ENCODE data around the gene CALM3. TPM values are rescaled to one million over a fixed set of nuclear protein-coding genes. Genes with fewer than 3 reads are reported as not detected.
"Not testable (repeated sequence)": the region's sequence is repeated elsewhere in the genome, so short reads cannot be mapped to it uniquely, and the experiment has no call there.

The CALM3 gene
- total RNA-seq, 1 donor from 2014 or later: 477 TPM

- no peak for DNase-seq
- intact Hi-C loops (cut with micrococcal nuclease): no loop called here
- H3K4me1 Mint-ChIP-seq: peaks cover 34% of the 10 kb centered on the region
- peaks cover 31% of the 10 kb centered on the region for H3K36me3 Mint-ChIP-seq (ENCODE audit: low read depth)
- H3K4me3 Mint-ChIP-seq: no peak overlapping the region
- no peaks in the 10 kb centered on the region for H3K27me3 Mint-ChIP-seq
- no peaks in the 10 kb centered on the region for H3K9me3 Mint-ChIP-seq
- H3K27ac Mint-ChIP-seq: peak overlapping the region; percentile 27
These were observed 25.3 kb downstream of the CALM3 start for GRCh38 chr19:46626446-46626845.

- H3K27ac Mint-ChIP-seq; DNase-seq; intact Hi-C loops (cut with micrococcal nuclease); H3K4me3 Mint-ChIP-seq; H3K27me3 Mint-ChIP-seq; H3K9me3 Mint-ChIP-seq: not testable (repeated sequence)
- Mint-ChIP-seq H3K36me3 (ENCODE audit: low read depth) (peaks cover 16% of the 10 kb centered on the region), H3K4me1 (peaks cover 33% of the 10 kb centered on the region)
These were observed 27.8 kb downstream of the CALM3 start for GRCh38 chr19:46628970-46629369.

- intact Hi-C loops (cut with micrococcal nuclease): no loop called here
- H3K9me3 Mint-ChIP-seq: no peaks in the 10 kb centered on the region
- peaks cover 10% of the 10 kb centered on the region for H3K36me3 Mint-ChIP-seq (ENCODE audit: low read depth)
- no peak overlapping the region for H3K4me3 Mint-ChIP-seq
- no peaks in the 10 kb centered on the region for H3K27me3 Mint-ChIP-seq
- H3K4me1 Mint-ChIP-seq: peaks cover 30% of the 10 kb centered on the region
- peak overlapping the region; percentile 5 for H3K27ac Mint-ChIP-seq
- no peak for DNase-seq
These were observed 28.5 kb downstream of the CALM3 start for GRCh38 chr19:46629546-46630025.

GRCh38 chr19:46630586-46631205 lies 29.6 kb downstream of the CALM3 start:
- H3K27me3 Mint-ChIP-seq: peaks cover 3% of the 10 kb centered on the region

GRCh38 chr19:46631481-46631880 lies 30.4 kb downstream of the CALM3 start:
- H3K27ac Mint-ChIP-seq: no peak overlapping the region

More at GRCh38 chr19:46630586-46631205, 29.6 kb downstream of the CALM3 start:
- no peak overlapping the region for H3K4me3 Mint-ChIP-seq
- no peaks in the 10 kb centered on the region for H3K9me3 Mint-ChIP-seq
- peaks cover 3% of the 10 kb centered on the region for H3K36me3 Mint-ChIP-seq (ENCODE audit: low read depth)
- H3K27ac Mint-ChIP-seq: no peak overlapping the region
- intact Hi-C loops (cut with micrococcal nuclease): no loop called here
- peaks cover 23% of the 10 kb centered on the region for H3K4me1 Mint-ChIP-seq
- DNase-seq: no peak

GRCh38 chr19:46633130-46633529 lies 32.0 kb downstream of the CALM3 start:
- peaks cover 5% of the 10 kb centered on the region for H3K27me3 Mint-ChIP-seq
- no peaks in the 10 kb centered on the region for H3K9me3 Mint-ChIP-seq
- DNase-seq: no peak
- intact Hi-C loops (cut with micrococcal nuclease): no loop called here
- peaks cover 3% of the 10 kb centered on the region for H3K36me3 Mint-ChIP-seq (ENCODE audit: low read depth)
- H3K4me1 Mint-ChIP-seq: peaks cover 19% of the 10 kb centered on the region
- peak overlapping the region; percentile 87 for H3K4me3 Mint-ChIP-seq
- H3K27ac Mint-ChIP-seq: peak overlapping the region; percentile 82

More at GRCh38 chr19:46631481-46631880, 30.4 kb downstream of the CALM3 start:
- no peak for DNase-seq
- intact Hi-C loops (cut with micrococcal nuclease): no loop called here
- peaks cover 5% of the 10 kb centered on the region for H3K27me3 Mint-ChIP-seq
- no peaks in the 10 kb centered on the region for H3K9me3 Mint-ChIP-seq
- H3K4me3 Mint-ChIP-seq: peak overlapping the region; percentile 40
- peaks cover 24% of the 10 kb centered on the region for H3K4me1 Mint-ChIP-seq
- peaks cover 3% of the 10 kb centered on the region for H3K36me3 Mint-ChIP-seq (ENCODE audit: low read depth)

- peak; percentile 99 for DNase-seq
- Mint-ChIP-seq H3K27me3 (peaks cover 5% of the 10 kb centered on the region), H3K4me1 (peaks cover 15% of the 10 kb centered on the region), H3K27ac (peak overlapping the region; percentile 82), H3K36me3 (ENCODE audit: low read depth) (peaks cover 3% of the 10 kb centered on the region), H3K9me3 (no peaks in the 10 kb centered on the region), H3K4me3 (peak overlapping the region; percentile 87)
- intact Hi-C loops (cut with micrococcal nuclease): loop anchor here (1.0 kb wide), 2 partner anchors 9 to 27 kb away; partner anchors contain the start of genes DACT3 and PTGIR
These were observed 33.0 kb downstream of the CALM3 start for GRCh38 chr19:46634045-46634655.

- Mint-ChIP-seq H3K9me3 (no peaks in the 10 kb centered on the region), H3K27ac (no peak overlapping the region), H3K36me3 (ENCODE audit: low read depth) (peaks cover 3% of the 10 kb centered on the region), H3K27me3 (peaks cover 5% of the 10 kb centered on the region), H3K4me3 (peak overlapping the region; percentile 87), H3K4me1 (peaks cover 15% of the 10 kb centered on the region)
- intact Hi-C loops (cut with micrococcal nuclease): loop anchor here (1.0 kb wide), 2 partner anchors 9 to 27 kb away; partner anchors contain the start of genes DACT3 and PTGIR
- DNase-seq: no peak
These were observed 33.6 kb downstream of the CALM3 start for GRCh38 chr19:46634656-46635218.

GRCh38 chr19:46635920-46636761 lies 35.0 kb downstream of the CALM3 start, which contains the start of gene GNG8:
GNG8 (minus strand) TSS chr19:46636202; CDS start chr19:46634682, 1,520 bp downstream.
- Mint-ChIP-seq H3K4me3 (peak within 1 kb of the TSS; percentile 87), H3K27ac (peak within 1 kb of the TSS; percentile 26), H3K36me3 (ENCODE audit: low read depth) (peaks cover 3% of the 10 kb centered on the region), H3K9me3 (no peaks in the 10 kb centered on the region), H3K27me3 (peaks cover 8% of the 10 kb centered on the region), H3K4me1 (peaks cover 17% of the 10 kb centered on the region)
- intact Hi-C loops (cut with micrococcal nuclease): no loop called here
- peak; percentile 72 for DNase-seq

- Mint-ChIP-seq H3K4me1 (peaks cover 17% of the 10 kb centered on the region), H3K27ac (no peak overlapping the region), H3K27me3 (peaks cover 10% of the 10 kb centered on the region), H3K9me3 (no peaks in the 10 kb centered on the region), H3K36me3 (ENCODE audit: low read depth) (peaks cover 3% of the 10 kb centered on the region), H3K4me3 (no peak overlapping the region)
- intact Hi-C loops (cut with micrococcal nuclease): no loop called here
- peak; percentile 62 for DNase-seq
These were observed 36.1 kb downstream of the CALM3 start for GRCh38 chr19:46637224-46637623.

GRCh38 chr19:46639358-46640182 lies 38.4 kb downstream of the CALM3 start:
- H3K27ac Mint-ChIP-seq: no peak overlapping the region

GRCh38 chr19:46640656-46641055 lies 39.5 kb downstream of the CALM3 start:
- H3K4me1 Mint-ChIP-seq: peaks cover 4% of the 10 kb centered on the region
- no peaks in the 10 kb centered on the region for H3K9me3 Mint-ChIP-seq
- H3K27me3 Mint-ChIP-seq: peaks cover 26% of the 10 kb centered on the region
- DNase-seq: no peak
- intact Hi-C loops (cut with micrococcal nuclease): no loop called here
- peak overlapping the region; percentile 68 for H3K4me3 Mint-ChIP-seq
- no peaks in the 10 kb centered on the region for H3K36me3 Mint-ChIP-seq (ENCODE audit: low read depth)
- H3K27ac Mint-ChIP-seq: no peak overlapping the region

More at GRCh38 chr19:46639358-46640182, 38.4 kb downstream of the CALM3 start:
- Mint-ChIP-seq H3K36me3 (ENCODE audit: low read depth) (no peaks in the 10 kb centered on the region), H3K4me1 (peaks cover 7% of the 10 kb centered on the region), H3K27me3 (peaks cover 20% of the 10 kb centered on the region), H3K4me3 (no peak overlapping the region), H3K9me3 (no peaks in the 10 kb centered on the region)
- DNase-seq: peak; percentile 81
- intact Hi-C loops (cut with micrococcal nuclease): no loop called here

- peaks cover 45% of the 10 kb centered on the region for H3K27me3 Mint-ChIP-seq
These were observed 43.6 kb downstream of the CALM3 start for GRCh38 chr19:46644720-46645119.

More at GRCh38 chr19:46644720-46645119, 43.6 kb downstream of the CALM3 start:
- intact Hi-C loops (cut with micrococcal nuclease): no loop called here
- DNase-seq: no peak
- H3K4me1 Mint-ChIP-seq: peaks cover 8% of the 10 kb centered on the region
- H3K27ac Mint-ChIP-seq: no peak overlapping the region
- H3K4me3 Mint-ChIP-seq: no peak overlapping the region
- H3K9me3 Mint-ChIP-seq: peaks cover 6% of the 10 kb centered on the region
- peaks cover 9% of the 10 kb centered on the region for H3K36me3 Mint-ChIP-seq (ENCODE audit: low read depth)
